Neural progenitor cell (in vitro differentiated cells): ENCODE results near the gene GPR141. TPM values are rescaled to one million over a fixed set of nuclear protein-coding genes. Genes with fewer than 3 reads are reported as not detected.

Experiments used
- DNase-seq: peaks from one replicate; pipeline ENCODE4 v3.0.0-alpha.2; 2016; ENCODE audit warnings: low spot score
- H2AFZ ChIP-seq: fragments of 200-600 bp; sonication (generic); replicated peaks from 2 replicates; pipeline ENCODE4 v1.6.1; 2016; ENCODE audit warnings: antibody characterized with exemption
- H3F3A ChIP-seq: fragments of 200-600 bp; sonication (generic); 2 replicates; pipeline ENCODE4 v1.6.1; 2016; ENCODE audit warnings: antibody characterized with exemption, low read depth
- H3K27ac ChIP-seq: fragments of 200-600 bp; sonication (generic); 2 replicates; pipeline ENCODE4 v1.5.1; 2016; ENCODE audit warnings: mild to moderate bottlenecking
- H3K27me3 ChIP-seq: fragments of 200-600 bp; sonication (generic); 2 replicates; pipeline ENCODE4 v1.6.1; 2016; ENCODE audit warnings: mild to moderate bottlenecking, moderate library complexity
- H3K36me3 ChIP-seq: fragments of 200-600 bp; sonication (generic); 2 replicates; pipeline ENCODE4 v1.5.1; 2016
- H3K4me1 ChIP-seq: fragments of 200-600 bp; sonication (generic); 2 replicates; pipeline ENCODE4 v1.6.1; 2016; ENCODE audit warnings: mixed run types
- H3K4me2 ChIP-seq: fragments of 200-600 bp; sonication (generic); 2 replicates; pipeline ENCODE4 v1.6.1; 2016
- H3K4me3 ChIP-seq: fragments of 200-600 bp; sonication (generic); 2 replicates; pipeline ENCODE4 v1.5.1; 2016
- H3K79me2 ChIP-seq: fragments of 200-600 bp; sonication (generic); 2 replicates; pipeline ENCODE4 v1.6.1; 2016; ENCODE audit warnings: low read depth
- H3K9ac ChIP-seq: fragments of 200-600 bp; sonication (generic); 2 replicates; pipeline ENCODE4 v1.6.1; 2016
- H3K9me3 ChIP-seq: fragments of 200-600 bp; sonication (generic); 2 replicates; pipeline ENCODE4 v1.5.1; 2016; ENCODE audit warnings: low read depth
- H4K20me1 ChIP-seq: fragments of 200-600 bp; sonication (generic); 2 replicates; pipeline ENCODE4 v1.6.1; 2016; ENCODE audit warnings: low read depth
- H3K27ac Mint-ChIP-seq: 3 replicates; pipeline ENCODE4 v1.8.0; 2021; ENCODE audit warnings: mixed read lengths
- H3K27me3 Mint-ChIP-seq: 2 replicates; pipeline ENCODE4 v1.8.0; 2022; ENCODE audit warnings: low read depth, mild to moderate bottlenecking, inconsistent platforms, moderate library complexity, mixed read lengths; ENCODE audit not compliant: insufficient read depth
- H3K36me3 Mint-ChIP-seq: 3 replicates; pipeline ENCODE4 v1.8.0; 2021; ENCODE audit warnings: mixed read lengths
- H3K4me1 Mint-ChIP-seq: 3 replicates; pipeline ENCODE4 v1.8.0; 2021; ENCODE audit warnings: mixed read lengths
- H3K4me3 Mint-ChIP-seq: 3 replicates; pipeline ENCODE4 v1.8.0; 2021; ENCODE audit warnings: mild to moderate bottlenecking, moderate library complexity, mixed read lengths
- H3K9me3 Mint-ChIP-seq: 3 replicates; pipeline ENCODE4 v1.8.0; 2020; ENCODE audit warnings: mixed read lengths
- CTCF ChIP-seq: fragments of 200-600 bp; sonication (generic); IDR thresholded peaks from 2 replicates; pipeline ENCODE4 v1.5.1; 2017; ENCODE audit warnings: antibody characterized with exemption, mild to moderate bottlenecking
- EZH2 ChIP-seq: fragments of 200-600 bp; sonication (generic); IDR thresholded peaks from 2 replicates; pipeline ENCODE4 v1.6.1; 2017; ENCODE audit warnings: antibody characterized with exemption, mild to moderate bottlenecking, moderate library complexity
- EZH2phosphoT487 ChIP-seq: fragments of 200-600 bp; sonication (generic); IDR thresholded peaks from 2 replicates; pipeline ENCODE4 v1.6.1; 2017; ENCODE audit warnings: antibody characterized with exemption
- total RNA-seq: library from RNA; depleted of rRNA; stranded (reverse); fragments of >200 nt; gene quantifications from 2 replicates; pipeline ENCODE4 v1.2.3, GENCODE V29; 2015; ENCODE audit warnings: low replicate concordance

GPR141 gene
- total RNA-seq, 1 donor from 2014 or later: 2.6 TPM

DNA sequence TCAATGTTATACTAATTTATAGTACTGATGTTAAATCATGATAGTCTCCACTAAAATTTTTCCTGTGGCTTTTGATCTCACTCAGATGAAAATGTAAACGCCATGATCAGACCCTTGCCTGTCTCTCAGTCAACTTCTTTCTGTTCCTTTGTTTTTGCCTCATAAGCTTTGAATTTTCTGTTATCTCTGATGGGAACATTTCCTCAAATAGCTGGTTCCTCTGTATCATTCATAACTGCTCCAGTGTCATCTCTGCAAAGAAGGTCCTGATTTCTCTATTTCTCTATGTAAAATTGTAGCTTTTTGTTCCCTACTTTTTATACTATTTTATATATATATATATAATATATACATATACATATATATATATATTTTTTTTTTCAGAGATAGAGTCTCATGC, 67.5 kb downstream of the GPR141 start:
- Histone ChIP-seq H3K4me2 (no peak overlapping the region), H3F3A (no peaks in the 10 kb centered on the region), H3K4me3 (no peak overlapping the region), H3K9ac (no peak overlapping the region), H3K79me2 (no peaks in the 10 kb centered on the region), H4K20me1 (no peaks in the 10 kb centered on the region), H3K36me3 (no peaks in the 10 kb centered on the region), H3K4me1 (peaks cover 4% of the 10 kb centered on the region), H3K27me3 (no peaks in the 10 kb centered on the region), H2AFZ (no peak overlapping the region), H3K27ac (no peak overlapping the region), H3K9me3 (no peaks in the 10 kb centered on the region)
- Mint-ChIP-seq H3K4me3 (no peak overlapping the region), H3K27me3 (no peaks in the 10 kb centered on the region), H3K9me3 (no peaks in the 10 kb centered on the region), H3K36me3 (no peaks in the 10 kb centered on the region), H3K4me1 (no peaks in the 10 kb centered on the region), H3K27ac (no peak overlapping the region)
- TF ChIP-seq EZH2 (no peak), CTCF (no peak), EZH2phosphoT487 (no peak)
- no peak for DNase-seq

- Histone ChIP-seq H3K36me3 (no peaks in the 10 kb centered on the region), H3K27ac (no peak overlapping the region), H3K9ac (no peak overlapping the region), H3K4me3 (no peak overlapping the region), H3F3A (no peaks in the 10 kb centered on the region), H2AFZ (no peak overlapping the region), H3K27me3 (no peaks in the 10 kb centered on the region), H4K20me1 (no peaks in the 10 kb centered on the region), H3K4me1 (peaks cover 15% of the 10 kb centered on the region), H3K79me2 (no peaks in the 10 kb centered on the region), H3K4me2 (no peak overlapping the region), H3K9me3 (no peaks in the 10 kb centered on the region)
- TF ChIP-seq EZH2 (no peak), EZH2phosphoT487 (no peak), CTCF (no peak)
- peaks cover 4% of the 10 kb centered on the region for H3K4me1 Mint-ChIP-seq
- no peaks in the 10 kb centered on the region for H3K27me3 Mint-ChIP-seq
- DNase-seq: no peak
- no peaks in the 10 kb centered on the region for H3K9me3 Mint-ChIP-seq
- no peak overlapping the region for H3K27ac Mint-ChIP-seq
- H3K4me3 Mint-ChIP-seq: no peak overlapping the region
- H3K36me3 Mint-ChIP-seq: no peaks in the 10 kb centered on the region
Measured at GRCh38 chr7:37753398-37754050, 70.0 kb downstream of the GPR141 start.

DNA sequence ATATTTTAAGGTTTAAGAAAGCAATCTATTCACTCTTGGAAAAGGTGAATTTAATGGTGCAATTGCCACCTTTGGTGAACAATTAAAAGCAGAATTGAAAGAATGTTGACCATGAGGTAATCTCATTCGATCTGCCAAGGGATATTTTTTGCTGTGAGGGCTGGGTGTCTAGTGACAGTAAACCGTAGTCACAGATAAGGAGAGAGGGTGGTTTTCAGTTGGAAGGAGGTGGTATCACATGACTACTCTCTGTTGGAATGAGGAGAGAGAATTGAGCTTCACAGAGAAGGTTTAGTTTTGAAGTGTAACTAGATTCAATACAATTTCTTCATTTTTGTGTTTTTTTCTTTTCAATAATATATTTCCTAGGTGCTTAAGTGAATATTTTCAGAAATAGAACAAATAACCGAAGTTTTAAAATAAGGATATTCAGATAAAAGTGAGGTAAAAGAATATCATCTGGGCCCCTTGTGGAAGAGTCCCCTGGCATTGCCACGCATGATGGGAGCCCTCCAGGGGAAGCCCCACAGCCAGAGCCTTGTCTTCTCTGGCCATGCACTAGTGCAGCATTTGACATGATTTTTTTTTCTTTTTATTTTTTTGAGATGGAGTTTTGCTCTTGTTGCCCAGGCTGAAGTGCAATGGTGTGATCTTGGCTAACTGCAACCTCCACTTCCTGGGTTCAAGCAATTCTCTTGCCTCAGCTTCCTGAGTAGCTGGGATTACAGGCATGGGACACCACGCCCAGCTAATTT, 73.4 kb downstream of the GPR141 start:
- Histone ChIP-seq H2AFZ (peak overlapping the region; percentile 90), H3K9ac (no peak overlapping the region), H3K9me3 (no peaks in the 10 kb centered on the region), H3K4me2 (peak overlapping the region; percentile 4), H4K20me1 (no peaks in the 10 kb centered on the region), H3K36me3 (no peaks in the 10 kb centered on the region), H3K4me3 (no peak overlapping the region), H3F3A (no peaks in the 10 kb centered on the region), H3K27me3 (no peaks in the 10 kb centered on the region), H3K4me1 (peaks cover 20% of the 10 kb centered on the region), H3K27ac (no peak overlapping the region), H3K79me2 (no peaks in the 10 kb centered on the region)
- Mint-ChIP-seq H3K9me3 (no peaks in the 10 kb centered on the region), H3K27me3 (peaks cover 2% of the 10 kb centered on the region), H3K4me1 (peaks cover 16% of the 10 kb centered on the region), H3K36me3 (no peaks in the 10 kb centered on the region), H3K27ac (no peak overlapping the region), H3K4me3 (no peak overlapping the region)
- TF ChIP-seq EZH2phosphoT487 (no peak), CTCF (no peak), EZH2 (no peak)
- no peak for DNase-seq
